ENCODE results near the gene RETREG3.
A peak's percentile ranks its signal among the peaks of the same experiment; 100 is the strongest.
"Not testable (repeated sequence)": the region's sequence is repeated elsewhere in the genome, so short reads cannot be mapped to it uniquely, and the experiment has no call there.

The RETREG3 gene

GRCh38 chr17:42548993-42549755, 60.0 kb downstream of the RETREG3 start:
- no peak for DNase-seq

- peak; percentile 69 to 92 for DNase-seq
These were observed 60.9 kb downstream of the RETREG3 start for GRCh38 chr17:42548070-42548837.

GRCh38 chr17:42547698-42548069, 61.5 kb downstream of the RETREG3 start:
- no peak for DNase-seq

DNA sequence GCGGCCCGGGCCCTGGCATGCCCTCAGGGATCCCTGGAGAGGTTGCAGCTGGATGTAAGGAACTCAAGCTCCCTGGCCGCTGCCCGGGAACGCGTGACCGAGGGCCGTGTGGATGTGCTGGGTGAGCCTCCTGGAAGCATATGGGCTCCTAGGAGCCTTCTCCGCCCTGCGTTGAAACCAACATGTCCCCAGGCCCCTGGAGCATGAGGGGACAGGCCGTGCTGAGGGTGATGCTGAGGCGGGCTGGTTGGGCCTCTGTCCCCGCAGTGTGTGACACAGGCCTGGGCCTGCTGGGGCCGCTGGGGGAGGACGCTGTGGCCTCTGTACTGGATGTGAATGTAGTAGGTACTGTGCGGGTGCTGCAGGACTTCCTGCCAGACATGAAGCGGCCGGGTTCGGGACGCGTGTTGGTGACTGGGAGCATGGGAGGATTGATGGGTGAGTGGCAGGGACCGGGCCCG, 62.1 kb downstream of the RETREG3 start:
- DNase-seq = no peak

- not testable (repeated sequence) for DNase-seq
These were observed 63.2 kb downstream of the RETREG3 start for GRCh38 chr17:42545755-42546505.

DNA sequence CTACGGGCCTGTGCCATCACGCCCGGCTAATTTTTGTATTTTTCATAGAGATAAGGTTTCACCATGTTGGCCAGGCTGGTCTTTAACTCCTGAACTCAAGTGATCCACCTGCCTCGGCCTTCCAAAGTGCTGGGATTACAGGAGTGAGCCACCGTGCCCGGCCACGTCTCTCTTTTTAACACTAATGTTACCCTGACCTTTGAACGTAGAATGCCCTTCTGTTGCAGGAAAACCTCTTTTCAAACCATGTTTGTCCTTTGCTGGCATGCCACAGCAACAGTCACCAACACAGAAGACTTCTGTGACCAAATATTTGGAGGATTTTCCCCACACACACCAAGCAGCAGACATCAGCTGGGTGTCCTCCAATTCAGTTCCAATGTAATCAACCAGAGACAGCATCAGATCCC, 64.3 kb downstream of the RETREG3 start:
- no peak for DNase-seq

GRCh38 chr17:42543190-42544079, 65.7 kb downstream of the RETREG3 start:
- no peak for DNase-seq

GRCh38 chr17:42541041-42541833, 67.9 kb downstream of the RETREG3 start:
- no peak for DNase-seq

GRCh38 chr17:42540558-42540957, 68.6 kb downstream of the RETREG3 start:
- not testable (repeated sequence) for DNase-seq

DNA sequence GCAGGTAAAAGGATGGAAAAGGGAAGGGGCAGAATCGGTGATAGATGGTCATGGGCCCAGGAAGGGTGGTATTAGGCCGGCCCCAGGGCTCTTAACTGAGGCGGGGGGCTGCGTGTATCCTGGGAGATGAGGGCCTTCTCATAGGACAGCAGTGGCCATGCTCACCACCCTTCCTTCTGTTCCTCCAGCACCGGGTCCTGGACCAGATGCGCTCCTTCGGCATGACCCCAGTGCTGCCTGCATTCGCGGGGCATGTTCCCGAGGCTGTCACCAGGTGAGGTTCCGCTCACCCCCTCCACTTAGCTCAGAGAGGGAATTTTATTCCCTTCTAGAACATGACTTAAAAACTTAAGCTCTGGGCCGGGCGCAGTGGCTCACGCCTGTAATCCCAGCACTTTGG, 70.7 kb downstream of the RETREG3 start:
- no peak for DNase-seq

DNA sequence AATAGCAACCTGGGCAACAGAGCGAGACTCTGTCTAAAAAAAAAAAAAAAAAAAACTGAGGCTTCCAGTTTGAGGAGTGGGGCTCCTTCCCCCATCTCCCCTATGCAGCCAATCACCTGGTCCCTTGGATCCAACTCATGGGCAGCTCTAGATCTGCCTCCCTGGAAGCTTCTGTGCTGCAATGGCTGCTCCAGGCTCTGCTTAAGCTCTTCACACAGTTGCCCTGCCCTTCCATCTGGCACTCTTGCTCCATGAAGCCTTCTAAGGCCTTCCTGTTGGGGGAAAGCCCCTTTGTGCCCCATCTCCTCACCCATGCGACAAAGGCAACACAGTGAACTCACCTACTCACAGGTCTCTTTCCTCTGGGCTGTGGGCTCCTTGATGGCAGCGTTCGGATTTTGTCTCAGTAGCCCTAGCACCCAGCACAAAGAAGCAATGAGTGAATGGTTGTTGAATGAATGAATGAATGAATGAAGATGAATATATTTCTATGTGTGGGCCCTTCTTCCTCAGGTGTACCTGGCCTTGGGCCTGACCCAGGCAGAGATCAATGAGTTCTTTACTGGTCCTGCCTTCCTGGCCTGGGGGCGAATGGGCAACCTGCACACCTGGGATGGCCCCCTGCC, 71.2 kb downstream of the RETREG3 start:
- DNase-seq = no peak

GRCh38 chr17:42537156-42537805, 71.9 kb downstream of the RETREG3 start:
- no peak for DNase-seq

DNA sequence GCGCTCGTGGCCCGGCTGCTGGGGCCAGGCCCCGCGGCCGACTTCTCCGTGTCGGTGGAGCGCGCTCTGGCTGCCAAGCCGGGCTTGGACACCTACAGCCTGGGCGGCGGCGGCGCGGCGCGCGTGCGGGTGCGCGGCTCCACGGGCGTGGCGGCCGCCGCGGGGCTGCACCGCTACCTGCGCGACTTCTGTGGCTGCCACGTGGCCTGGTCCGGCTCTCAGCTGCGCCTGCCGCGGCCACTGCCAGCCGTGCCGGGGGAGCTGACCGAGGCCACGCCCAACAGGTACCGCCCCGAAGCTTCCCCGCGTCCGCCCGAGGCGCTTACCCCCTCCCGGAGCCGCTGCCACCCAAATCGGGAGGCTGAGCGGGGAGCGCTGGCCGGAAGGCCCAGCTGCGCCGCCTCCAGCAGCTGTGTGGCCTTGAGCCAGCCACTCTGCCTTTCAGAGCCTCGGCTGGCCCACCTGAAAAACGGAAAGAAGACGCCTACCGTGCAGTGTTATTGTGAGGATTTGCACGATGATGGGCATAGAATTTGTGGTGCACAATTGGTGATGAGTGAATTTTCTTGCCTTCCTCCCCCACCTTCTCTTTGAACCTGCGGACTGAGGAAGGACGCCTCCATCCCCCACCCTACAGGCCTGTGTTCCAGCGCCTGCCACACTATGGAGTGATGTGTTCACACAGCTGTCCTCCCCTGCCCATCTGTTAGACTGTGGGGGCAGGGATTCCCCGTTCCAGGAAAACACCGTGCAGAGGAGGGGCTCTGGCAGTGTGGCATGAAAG, 72.6 kb downstream of the RETREG3 start:
- peak; percentile 34 to 90 for DNase-seq

DNA sequence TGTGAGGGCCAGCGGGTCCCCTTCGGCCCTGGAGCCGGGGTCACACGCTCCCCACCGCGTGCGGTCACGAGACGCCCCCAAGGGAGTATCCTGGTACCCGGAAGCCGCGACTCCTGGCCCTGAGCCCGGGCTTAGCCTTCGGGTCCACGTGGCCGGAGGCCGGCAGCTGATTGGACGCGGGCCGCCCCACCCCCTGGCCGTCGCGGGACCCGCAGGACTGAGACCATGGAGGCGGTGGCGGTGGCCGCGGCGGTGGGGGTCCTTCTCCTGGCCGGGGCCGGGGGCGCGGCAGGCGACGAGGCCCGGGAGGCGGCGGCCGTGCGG, 73.2 kb downstream of the RETREG3 start, which contains the start of gene NAGLU:
NAGLU (plus strand) TSS at position 194 of the 324 bp plus-strand sequence; CDS start at position 226, 32 bp downstream.
- DNase-seq = peak; percentile 66 to 96

DNA sequence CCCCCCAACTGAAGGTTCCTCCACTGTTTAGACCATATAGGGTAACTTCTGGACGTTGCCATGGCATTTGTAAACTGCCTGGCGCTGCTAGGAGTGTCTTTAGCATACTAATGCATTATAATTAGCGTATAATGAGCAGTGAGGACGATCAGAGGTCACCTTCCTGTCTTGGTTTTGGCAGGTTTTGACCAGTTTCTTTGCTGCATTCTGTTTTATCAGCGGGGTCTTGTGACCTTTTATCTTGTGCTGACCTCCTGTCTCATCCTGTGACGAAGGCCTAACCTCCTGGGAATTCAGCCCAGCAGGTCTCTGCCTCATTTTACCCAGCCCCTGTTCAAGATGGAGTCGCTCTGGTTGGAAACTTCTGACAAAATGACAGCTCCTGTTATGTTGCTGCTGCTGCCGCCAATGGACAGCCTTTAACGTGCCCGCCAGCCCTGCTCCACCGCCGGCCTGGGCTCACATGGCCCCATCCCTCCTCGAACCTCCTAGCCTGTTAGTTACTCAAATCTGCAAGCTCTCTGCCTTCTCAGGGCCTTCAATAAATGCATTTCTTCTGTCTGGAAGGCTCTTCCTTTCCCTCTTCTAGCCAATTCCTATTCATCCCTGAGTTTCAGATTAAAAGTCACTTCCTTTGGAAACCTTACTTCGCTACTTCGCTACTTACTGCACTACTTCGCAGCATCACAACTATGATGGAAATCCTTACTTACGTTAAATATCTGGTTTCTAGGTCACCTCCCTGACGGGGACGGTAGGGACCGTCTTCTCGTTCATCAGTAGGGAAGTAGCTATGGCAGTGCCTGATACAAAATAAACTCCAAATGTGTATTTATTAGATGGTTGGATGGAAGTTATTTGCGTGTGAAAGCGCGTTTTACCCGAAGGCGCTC, 73.8 kb downstream of the RETREG3 start:
- peak in 1 of 2 experiments; percentile 66 for DNase-seq

GRCh38 chr17:42531455-42532354, 77.5 kb downstream of the RETREG3 start:
- DNase-seq = peak in 1 of 2 experiments; percentile 79

GRCh38 chr17:42530952-42531454, 78.2 kb downstream of the RETREG3 start:
- no peak for DNase-seq
